WI38 (cell line): ENCODE measurements around the gene EXOC6.

ENCODE experiments used
- H3K4me3 ChIP-seq: 2 replicates; pipeline ENCODE4 v1.5.1; 2011; ENCODE audit warnings: low read depth, mild to moderate bottlenecking, control low read depth, low read length
- CTCF ChIP-seq: IDR thresholded peaks from 2 replicates; pipeline ENCODE4 v1.5.1; 2012; ENCODE audit warnings: low read depth, mild to moderate bottlenecking, control low read depth, low read length

EXOC6 gene

GRCh38 chr10:93081318-93081717 lies 233.0 kb downstream of the EXOC6 start:
- TF ChIP-seq CTCF = no peak
- H3K4me3 ChIP-seq = no peak overlapping the region

DNA sequence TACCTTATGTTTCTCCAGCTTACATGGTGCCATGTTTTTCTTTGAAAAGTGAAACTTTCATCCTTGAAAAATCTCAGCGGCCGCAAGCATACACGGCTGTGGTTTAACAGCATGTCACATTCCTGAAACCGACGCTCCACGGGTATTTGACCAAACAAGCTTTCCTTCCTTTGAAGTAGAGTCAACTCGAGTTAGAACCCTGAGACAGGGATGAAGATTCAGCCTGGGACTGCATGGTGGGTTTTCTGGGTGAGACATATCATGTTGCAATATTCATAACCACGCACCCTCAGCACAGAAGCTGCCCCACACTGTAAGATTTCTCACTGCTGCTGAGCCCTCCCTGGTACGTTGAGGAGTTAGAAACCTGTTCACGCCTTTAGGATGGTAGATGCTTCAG lies 233.5 kb downstream of the EXOC6 start:
- no peak for TF ChIP-seq CTCF
- no peak overlapping the region for H3K4me3 ChIP-seq

GRCh38 chr10:93083743-93084539 lies 235.6 kb downstream of the EXOC6 start:
- no peak overlapping the region for H3K4me3 ChIP-seq
- TF ChIP-seq CTCF = no peak

GRCh38 chr10:93085272-93085859 lies 237.0 kb downstream of the EXOC6 start:
- no peak for TF ChIP-seq CTCF

DNA sequence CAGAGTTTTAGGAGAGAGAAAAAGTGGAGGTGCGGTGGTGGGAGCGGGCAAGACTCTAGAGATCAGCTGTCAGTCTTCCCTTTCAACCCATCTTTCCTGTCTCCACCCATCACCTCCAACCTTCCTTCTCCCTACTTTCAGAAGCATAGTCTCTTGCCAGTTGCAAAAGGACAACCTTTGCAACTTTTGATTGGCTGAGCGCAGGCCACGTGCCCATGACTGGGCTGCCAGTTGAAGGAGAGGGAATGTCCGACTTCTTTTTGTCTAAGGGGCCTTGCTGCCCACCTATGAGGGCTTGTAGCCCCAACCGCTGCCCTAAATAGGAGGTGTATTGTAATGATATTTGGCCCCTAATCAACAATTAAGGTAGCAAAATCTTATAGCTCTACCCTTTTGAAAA lies 238.0 kb downstream of the EXOC6 start:
- no peak for TF ChIP-seq CTCF
- no peak overlapping the region for H3K4me3 ChIP-seq

More at GRCh38 chr10:93085272-93085859, 237.0 kb downstream of the EXOC6 start:
- H3K4me3 ChIP-seq = no peak overlapping the region

DNA sequence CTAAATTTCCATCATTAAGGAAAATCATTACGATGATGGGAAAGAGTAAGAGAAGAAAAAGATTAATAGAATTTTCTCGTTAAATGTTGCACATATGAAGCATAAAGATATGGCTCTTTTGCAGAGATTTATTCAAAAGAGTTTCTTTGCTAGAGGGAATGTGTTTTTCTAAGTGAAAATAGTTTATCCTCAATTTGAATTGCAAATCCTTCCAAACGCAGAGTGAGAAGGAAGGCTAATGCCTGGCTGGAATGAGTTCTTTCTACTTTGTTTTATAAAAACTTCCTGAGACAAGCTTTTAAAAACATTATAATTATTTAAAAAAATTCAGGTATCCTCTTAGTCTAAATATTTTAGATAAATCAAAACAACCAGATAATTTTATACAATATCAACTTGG lies 239.5 kb downstream of the EXOC6 start:
- H3K4me3 ChIP-seq = no peak overlapping the region
- TF ChIP-seq CTCF = no peak

GRCh38 chr10:93088466-93088865 lies 240.1 kb downstream of the EXOC6 start:
- no peak for TF ChIP-seq CTCF
- no peak overlapping the region for H3K4me3 ChIP-seq
